ENCODE measurements around the gene FHIT.

The FHIT gene

DNA sequence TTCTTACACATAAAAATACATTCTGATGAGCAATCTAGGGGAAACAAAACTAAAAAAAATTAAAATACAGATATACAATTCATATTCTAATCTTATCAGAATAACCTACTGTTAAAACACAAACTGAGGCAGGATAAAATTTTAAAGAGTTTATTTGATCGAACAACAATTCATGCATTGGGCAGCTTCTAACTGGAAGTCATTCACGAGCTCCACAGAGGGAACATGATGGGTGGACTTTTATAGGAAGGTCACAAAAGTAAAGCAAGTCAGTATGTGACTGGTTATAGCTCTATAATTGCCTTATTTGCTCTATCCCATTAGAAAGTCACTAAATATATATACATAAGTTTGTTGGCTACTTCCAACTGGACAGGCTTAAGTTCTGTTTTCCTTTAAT lies 1144.0 kb downstream of the FHIT start:
- DNase-seq (ENCODE audit: low read depth in 2 of 2) = no peak
- H3K4me3 ChIP-seq (replicated peaks in 1 of 2; ENCODE audit: low read depth in 2 of 2, low read length in 2 of 2) = no peak overlapping the region
- TF ChIP-seq CTCF (IDR thresholded peaks at IDR 0.05; ENCODE audit: low read depth, low read length) = no peak

GRCh38 chr3:60102154-60102553 lies 1149.1 kb downstream of the FHIT start:
- no peak for TF ChIP-seq CTCF (IDR thresholded peaks at IDR 0.05; ENCODE audit: low read depth, low read length)
- DNase-seq (ENCODE audit: low read depth in 2 of 2) = no peak
- H3K4me3 ChIP-seq (replicated peaks in 1 of 2; ENCODE audit: low read depth in 2 of 2, low read length in 2 of 2) = no peak overlapping the region

DNA sequence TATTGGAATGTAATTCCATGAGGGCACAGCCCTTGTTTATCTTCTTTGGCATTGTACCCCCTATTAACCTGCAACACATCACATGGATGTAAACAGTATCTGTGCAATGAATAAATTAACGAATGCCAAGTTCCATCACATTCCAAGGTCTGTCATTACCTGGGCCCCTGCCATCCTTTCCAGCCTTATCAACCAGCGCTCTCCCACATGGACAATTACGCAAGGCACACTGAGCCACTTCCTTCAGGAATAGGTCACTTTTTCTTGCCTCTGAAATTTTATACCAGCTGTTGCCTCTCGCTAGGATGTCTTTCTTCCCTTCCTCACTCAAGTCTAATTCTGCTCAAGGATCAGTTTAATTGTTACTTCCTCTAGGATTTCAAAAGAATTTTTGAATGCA lies 1149.6 kb downstream of the FHIT start:
- no peak for TF ChIP-seq CTCF (IDR thresholded peaks at IDR 0.05; ENCODE audit: low read depth, low read length)
- DNase-seq (ENCODE audit: low read depth in 2 of 2) = peak in 1 of 2 donors; percentile 52

GRCh38 chr3:60096403-60096802 lies 1154.8 kb downstream of the FHIT start:
- no peak for TF ChIP-seq CTCF (IDR thresholded peaks at IDR 0.05; ENCODE audit: low read depth, low read length)
- no peak for DNase-seq (ENCODE audit: low read depth in 2 of 2)
- no peak overlapping the region for H3K4me3 ChIP-seq (replicated peaks in 1 of 2; ENCODE audit: low read depth in 2 of 2, low read length in 2 of 2)

More for the DNA sequence above, 1149.6 kb downstream of the FHIT start:
- no peak overlapping the region for H3K4me3 ChIP-seq (replicated peaks in 1 of 2; ENCODE audit: low read depth in 2 of 2, low read length in 2 of 2)

DNA sequence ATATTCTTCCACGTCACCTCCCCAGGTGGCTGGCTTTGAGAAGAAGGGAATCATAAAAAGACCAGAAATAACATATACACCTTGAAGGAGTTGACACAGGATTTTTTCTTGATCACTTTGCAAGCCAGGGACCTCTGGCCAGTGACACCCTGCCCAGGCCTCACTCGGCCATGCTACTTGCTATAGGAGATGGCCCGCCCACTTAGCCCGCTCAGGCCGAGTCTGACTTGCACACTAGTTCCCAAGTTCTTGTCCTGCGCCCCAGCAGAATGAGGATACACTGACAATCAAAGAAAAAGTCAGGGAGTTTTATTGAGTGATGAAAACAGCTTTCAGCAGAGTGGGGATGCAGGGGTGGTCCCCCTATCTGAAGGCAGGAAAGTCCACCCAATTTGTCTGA lies 1155.3 kb downstream of the FHIT start:
- DNase-seq (ENCODE audit: low read depth in 2 of 2) = no peak
- H3K4me3 ChIP-seq (replicated peaks in 1 of 2; ENCODE audit: low read depth in 2 of 2, low read length in 2 of 2) = no peak overlapping the region
- TF ChIP-seq CTCF (IDR thresholded peaks at IDR 0.05; ENCODE audit: low read depth, low read length) = no peak

GRCh38 chr3:60095516-60095915 lies 1155.7 kb downstream of the FHIT start:
- no peak for TF ChIP-seq CTCF (IDR thresholded peaks at IDR 0.05; ENCODE audit: low read depth, low read length)
- DNase-seq (ENCODE audit: low read depth in 2 of 2) = no peak
- H3K4me3 ChIP-seq (replicated peaks in 1 of 2; ENCODE audit: low read depth in 2 of 2, low read length in 2 of 2) = no peak overlapping the region

DNA sequence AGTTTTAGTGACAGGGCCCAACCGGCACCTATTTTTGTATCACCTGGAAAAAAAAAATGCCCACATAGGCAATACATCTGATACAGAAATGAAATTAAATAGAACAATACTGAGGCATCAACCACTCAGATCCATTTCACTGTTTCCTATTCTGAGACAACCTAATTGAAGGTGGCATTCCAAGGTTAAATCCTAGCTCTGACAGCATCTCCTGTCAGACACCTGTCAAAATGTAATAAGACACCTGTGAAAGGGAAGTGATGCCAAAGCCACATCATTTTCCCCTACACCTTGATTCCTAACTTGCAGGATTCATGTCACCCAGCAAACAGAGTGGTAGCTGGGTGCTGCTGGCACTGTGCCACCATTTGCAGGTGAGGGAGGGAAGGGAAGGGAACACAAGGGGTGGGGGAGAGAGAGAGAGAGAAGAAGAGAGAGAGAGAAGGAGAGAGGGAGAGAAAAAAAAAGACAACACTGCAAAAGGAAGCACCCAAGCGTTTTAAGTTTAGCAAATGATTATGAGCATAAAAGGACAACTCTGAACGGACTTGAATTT lies 1156.8 kb downstream of the FHIT start:
- TF ChIP-seq CTCF (IDR thresholded peaks at IDR 0.05; ENCODE audit: low read depth, low read length) = no peak
- DNase-seq (ENCODE audit: low read depth in 2 of 2) = no peak
- H3K4me3 ChIP-seq (replicated peaks in 1 of 2; ENCODE audit: low read depth in 2 of 2, low read length in 2 of 2) = no peak overlapping the region

Data from cardiac fibroblast (primary cell).